Midbrain (tissue), 1 donor: ENCODE data around the gene KCNMA1.
"Not testable (repeated sequence)": the region's sequence is repeated elsewhere in the genome, so short reads cannot be mapped to it uniquely, and the experiment has no call there.

ENCODE experiments used
- DNase-seq: peaks from one replicate; lab custom pipeline; 2025; lab: John Stamatoyannopoulos, UW

Gene KCNMA1

DNA sequence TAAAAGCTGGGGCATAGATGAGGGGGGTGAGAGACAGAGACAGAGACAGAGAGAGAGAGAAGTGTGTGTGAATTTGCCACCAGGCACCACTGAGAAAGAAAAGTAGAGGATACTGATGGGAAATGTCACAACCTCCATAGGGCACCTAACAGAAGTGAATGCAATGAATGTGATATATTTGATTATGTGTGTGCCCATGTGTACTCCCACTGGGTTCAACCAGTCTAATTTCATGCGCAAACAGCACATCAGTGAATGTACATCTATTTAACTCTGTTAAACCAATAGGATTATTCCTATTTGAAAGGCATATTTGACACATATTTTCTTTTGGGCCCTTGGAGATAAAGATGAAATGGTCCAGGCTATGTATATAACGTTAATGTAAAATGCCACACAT is 241.3 kb downstream of the KCNMA1 start:
- DNase-seq, result no peak

DNA sequence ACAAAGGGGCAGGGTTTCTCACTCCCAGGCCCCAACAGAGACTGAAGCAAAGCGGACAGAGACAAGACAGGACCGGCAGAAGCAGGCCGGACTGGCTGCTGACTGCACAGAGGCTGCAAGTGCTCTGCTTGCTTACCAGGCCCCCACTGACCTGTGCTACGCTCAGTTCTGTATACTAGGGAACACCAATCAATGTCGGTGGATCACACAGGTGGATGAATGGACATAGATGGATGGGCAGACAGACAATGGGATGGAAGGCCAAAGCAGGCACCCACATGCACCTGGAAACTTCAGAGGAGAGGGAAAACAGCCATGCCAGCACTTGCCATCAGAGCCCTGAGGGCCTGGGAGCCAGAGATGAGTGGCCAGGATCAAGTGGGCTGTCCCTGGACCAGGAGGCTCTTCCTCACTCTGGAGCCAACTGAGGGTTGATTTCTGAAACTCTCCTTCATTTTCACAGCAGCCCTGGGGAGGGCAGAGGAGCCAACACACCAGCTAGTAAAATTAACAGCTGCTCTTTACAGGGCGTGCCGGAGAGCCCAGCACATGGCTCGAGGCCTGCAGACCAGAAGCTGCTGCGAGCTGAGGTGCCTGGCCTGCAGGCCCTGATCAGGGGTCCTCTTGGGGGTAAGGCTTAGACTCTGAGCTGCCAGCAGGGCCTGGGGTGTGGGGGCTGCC is 243.6 kb downstream of the KCNMA1 start:
- no peak for DNase-seq

DNA sequence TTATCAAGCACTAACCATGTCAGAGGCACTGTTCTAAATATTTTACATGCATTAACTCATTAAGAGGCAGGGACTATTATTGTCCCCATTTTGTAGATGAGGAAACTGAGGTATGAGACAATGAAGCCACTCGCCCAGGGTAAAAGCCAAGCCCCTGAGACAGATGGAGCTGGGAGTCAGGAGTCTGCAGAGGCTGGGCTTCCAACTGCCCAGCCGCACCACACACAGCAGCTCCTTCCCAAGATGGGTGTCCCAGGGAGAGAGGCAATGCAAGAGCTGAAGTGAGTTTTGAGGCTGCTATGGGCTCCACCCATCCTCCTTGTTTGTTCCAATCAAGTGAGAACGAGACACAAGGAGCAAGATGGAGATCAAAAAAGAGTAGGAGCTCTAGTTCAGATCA is 244.2 kb downstream of the KCNMA1 start:
- no peak for DNase-seq

DNA sequence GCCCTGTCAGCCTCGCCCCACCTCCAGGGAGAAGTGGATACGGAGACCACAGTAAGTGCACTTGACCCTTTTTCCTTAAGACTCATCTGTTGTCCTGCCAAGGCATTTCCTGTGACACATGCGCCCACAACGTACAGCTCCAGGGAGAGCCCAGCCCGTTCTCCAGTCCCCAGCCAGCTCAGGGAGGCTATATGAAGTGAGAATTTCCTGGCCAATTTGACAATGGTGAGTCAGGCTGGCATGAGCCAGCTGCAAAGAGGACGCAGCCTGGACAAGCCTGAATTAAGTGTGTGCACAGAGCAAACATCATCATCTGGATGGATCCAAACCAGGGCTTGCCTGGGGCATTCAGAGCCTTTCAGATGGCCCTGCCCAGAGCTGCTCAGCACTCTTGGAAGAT is 244.8 kb downstream of the KCNMA1 start:
- DNase-seq, result no peak

DNA sequence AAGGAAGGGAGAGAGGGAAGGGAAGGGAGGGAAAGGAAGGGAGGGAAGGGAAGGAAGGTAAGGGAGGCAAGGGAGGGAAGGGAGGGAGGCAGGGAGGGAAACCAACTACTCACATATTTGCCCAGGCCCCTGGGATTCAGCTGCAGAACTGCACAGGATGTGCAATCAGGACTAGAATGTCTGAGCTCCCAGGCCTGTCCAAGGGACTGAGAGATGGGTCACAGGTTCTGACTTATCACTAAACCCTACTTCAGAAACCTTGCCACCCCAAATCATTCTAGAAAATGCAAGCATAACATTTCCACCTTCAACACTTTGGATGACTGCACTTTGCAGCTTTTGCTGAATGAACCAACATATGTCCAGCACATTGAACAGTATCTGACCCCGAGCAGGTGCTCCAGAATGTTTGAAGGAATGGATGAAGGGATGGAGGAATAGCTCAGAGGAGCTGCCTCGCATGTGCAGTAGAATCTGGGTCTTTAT is 245.3 kb downstream of the KCNMA1 start:
- DNase-seq, result no peak

DNA sequence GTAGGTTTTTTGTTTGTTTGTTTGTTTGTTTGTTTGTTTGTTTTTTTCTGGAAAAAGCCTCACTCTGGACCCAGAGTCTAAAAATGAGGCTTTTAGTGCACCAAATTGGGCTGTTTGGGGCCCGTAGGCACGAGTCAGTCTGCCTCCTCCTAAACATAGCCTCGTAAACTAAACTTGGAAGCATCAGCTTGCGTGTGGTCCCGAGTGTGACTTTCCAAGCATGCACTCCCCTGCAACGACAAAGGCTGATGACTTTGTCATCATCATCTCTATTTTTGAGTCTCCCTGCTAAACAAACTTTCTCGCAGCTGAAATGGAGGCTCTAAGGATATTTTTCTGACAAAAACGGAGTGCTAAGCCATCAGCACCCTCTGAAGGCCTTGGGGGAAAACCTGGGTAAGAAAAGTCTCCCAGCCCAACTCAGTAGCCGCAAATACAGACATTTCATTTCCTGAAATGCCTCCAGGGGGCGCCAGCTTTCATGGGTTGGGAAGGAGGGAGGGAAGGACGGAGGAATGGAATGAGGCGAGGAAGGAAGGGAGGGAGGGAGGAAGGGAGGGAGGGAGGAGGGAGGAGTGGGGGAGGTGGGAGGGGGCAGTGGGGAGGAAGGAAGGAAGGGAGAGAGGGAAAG is 245.9 kb downstream of the KCNMA1 start:
- DNase-seq, result peak; percentile 79

DNA sequence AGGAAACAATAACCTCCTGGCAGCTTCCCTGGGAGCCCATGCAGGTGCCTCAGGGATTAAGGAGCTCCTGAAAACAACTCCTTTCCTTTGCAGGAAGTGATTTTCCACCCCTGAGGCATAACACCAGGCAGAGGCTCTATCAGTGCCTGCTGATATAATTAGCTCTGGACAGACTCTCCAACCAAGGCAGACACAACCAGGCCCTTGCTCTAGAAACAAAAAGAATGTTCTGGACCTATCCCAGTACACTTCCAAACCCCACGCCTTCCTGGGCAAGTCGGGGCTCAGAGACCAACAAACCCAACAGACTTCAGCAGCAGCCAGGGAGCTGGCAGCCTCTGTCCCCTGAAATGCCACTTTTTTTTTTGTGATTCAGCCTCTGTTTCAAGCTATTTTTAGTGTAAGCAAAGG is 247.1 kb downstream of the KCNMA1 start:
- no peak for DNase-seq

DNA sequence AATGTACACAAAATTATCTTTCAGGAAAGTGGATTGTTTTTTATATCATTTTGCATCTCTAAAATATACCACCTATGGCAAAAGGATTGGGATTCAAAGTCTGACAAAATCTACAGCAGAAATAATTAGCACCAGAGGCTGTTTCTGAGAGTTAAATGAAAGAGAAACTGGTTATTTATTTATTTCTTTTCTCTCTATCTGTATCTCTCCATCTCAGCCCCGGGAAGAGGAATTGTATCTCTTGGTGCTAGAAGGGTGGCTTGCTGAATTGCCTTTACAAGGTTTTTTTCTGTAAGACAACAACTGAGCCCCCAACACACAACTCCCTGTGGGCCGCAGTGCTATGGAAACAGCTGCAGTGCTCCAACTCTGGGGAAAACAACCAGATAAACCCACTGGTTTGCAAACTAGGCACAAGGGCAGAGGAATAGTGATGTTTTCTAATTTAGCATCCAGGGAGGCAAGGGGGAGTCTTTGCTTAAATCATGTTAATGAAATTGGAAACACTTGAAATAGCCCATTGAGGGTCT is 249.0 kb downstream of the KCNMA1 start:
- no peak for DNase-seq

DNA sequence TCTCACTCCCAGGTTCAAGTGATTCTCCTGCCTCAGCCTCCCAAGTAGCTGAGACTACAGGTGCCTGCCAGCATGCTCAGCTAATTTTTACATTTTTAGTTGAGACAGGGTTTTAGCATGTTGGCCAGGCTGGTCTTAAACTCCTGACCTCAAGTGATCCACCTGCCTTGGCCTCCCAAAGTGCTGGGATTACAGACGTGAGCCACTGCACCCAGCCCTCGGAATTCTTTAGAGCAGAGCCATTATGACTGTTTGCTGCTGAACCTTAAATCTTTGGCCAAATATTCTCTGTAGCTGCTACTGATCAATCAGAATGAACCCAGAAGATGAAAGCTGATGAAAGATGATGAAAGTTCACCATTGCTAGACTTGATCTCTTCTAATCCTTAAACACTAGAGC is 249.9 kb downstream of the KCNMA1 start:
- not testable (repeated sequence) for DNase-seq

DNA sequence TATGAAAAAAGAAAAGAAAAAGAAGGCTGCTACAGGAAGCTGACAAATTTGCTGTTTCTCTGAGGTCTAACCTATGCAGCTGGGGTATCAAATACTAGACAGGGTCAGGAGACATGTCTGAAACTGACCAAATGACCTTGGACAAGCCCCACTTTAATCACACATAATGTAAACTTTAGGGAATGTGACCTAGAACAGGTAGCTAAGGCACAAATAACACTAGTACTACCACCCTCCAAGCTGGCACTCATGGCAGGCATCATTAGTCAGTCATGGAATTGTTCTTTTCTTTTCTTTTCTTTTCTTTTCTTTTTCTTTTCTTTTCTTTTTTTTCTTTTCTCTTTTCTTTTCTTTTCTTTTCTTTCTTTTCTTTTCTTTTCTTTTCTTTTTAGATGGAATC is 250.4 kb downstream of the KCNMA1 start:
- no peak for DNase-seq

DNA sequence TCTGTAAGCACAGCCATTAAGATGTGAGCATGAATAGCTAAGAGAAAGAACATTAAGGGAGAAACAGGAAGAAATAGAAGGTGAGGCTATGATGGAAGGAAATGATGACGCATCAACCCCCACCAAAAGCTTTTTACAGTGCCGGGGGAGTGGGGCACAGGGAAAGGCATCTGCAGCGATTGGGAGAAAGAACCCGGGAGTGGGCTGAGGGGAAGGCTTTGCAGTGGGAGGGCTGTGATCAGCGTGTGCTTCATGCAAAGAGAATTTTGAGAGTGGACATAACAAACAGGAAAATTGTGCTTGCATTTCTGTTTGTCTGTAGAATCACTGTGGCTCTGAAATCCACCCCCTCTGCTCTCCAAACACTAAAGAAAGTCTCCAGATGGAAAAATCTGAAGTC is 250.8 kb downstream of the KCNMA1 start:
- DNase-seq, result no peak

DNA sequence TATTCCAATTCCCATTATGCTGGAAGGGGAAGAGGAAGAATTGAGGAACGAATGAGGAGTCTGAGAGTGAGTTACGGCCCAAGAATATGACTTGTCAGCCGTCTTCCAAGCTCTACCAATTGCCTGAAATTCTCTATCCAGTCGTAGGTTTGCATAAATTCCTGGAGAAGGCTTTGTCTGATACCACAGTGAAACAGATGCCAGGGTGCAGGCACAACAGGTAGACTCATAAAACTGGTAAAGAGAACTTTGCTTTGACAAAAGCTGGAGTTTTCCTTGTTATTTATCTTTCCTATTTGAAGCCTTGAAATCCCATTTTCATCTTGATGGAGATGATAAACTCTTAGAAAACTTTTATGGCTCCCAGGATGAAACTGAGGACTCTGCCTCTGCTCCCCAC is 251.2 kb downstream of the KCNMA1 start:
- DNase-seq, result no peak

DNA sequence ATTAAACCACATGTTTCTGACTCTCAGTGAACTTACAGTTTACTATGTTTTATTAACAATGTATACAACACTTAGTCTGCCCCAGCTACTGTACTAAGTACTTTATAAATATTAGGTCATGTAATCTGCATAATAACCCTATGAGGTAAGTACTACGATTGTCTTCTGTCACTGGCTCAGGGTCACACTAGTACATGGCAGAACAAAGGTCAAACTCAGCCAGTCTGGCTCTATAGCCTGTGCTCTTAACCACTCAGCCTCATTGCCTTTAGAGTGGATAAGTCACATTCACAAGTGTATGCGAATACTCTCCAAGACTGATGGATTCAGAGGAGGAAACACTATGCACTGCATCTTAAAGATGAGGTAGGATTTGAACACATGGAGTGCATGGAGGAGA is 252.3 kb downstream of the KCNMA1 start:
- DNase-seq, result no peak

DNA sequence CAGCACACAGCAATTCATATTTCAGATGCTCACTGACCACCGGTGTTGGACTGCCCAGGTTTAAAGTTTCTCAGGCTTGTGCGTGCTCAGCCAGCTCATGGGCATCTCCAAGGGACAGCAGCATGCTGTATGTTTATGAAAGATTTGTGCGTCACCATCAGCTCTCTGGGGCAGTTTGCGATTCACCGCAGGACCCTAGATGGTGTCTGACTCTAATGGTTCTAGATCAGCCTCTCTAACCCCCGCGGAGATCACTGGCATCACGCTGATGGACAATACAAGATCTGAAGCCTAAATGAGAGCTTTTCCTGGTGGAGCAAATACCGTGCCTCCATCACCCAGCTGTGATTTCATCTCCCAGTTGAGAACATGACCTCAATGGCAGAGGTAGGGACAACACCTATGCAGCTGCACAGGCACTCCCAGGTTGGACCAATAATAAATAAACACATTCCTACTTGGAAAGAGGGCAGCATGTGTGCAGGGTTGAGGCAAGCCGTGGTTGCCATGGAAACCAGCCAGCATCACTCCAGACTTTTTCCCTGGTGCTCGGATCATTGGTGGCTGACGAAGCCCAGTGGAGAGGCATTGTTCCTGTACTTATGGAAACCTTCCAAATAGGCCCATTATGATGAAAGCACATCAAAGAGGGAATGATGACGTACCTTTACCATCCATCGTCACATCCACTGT is 253.6 kb downstream of the KCNMA1 start:
- peak; percentile 38 for DNase-seq

DNA sequence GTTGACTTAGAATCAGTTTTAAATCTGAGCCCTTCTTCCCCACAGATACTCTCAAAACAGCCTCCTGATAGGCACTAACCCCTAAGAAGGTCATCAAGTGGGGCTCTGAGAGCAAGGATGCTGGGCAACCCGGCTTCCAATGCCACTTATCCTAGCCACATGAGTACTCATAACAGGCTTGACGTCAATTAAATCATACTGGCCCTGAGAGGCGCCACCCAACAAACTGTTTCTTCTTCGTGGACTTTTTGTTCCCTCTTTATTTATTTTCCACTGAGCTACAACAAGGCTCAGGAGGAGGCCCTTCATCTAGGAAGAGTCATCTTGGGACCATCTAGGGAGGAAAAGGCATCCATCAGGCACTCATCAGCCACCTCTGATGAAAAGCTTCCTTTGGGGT is 255.9 kb downstream of the KCNMA1 start:
- DNase-seq, result no peak

DNA sequence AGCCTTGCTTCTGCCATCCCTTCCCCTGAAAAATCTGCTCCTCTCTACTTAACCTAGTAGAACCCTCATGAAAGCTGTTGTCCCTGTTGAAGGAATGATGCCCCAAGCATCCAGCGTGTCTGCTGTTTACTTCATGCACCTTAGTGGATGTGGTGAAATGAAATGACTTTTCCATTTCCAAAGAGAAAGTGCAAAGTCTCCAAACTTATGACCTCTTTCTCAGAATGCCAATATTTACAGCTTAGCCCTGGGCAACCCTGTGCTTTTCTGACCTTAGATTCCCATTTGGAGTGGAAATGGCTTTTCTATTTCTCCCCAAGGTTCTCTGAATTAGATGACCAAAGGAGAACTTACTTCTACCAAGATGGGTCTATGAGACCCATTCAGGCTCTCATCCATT is 256.9 kb downstream of the KCNMA1 start:
- DNase-seq, result no peak

DNA sequence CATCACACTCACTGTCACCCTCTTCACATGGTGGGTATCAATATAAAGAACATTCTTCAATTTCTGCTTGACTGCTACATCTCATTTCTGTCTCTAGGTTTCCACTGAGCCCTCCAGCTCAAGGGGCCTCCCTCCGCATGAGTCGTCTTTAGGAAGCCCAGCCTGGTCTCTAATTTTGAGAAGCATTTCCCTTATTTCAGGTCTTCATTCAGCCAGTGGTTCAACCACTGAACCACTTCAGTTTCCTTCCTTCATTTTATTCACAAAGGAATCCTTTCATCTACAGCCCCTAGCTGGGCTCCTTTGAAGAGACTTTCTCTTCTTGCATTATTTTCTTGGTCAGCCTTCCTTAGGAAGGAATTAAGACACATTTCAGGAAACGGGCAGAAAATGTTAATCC is 257.4 kb downstream of the KCNMA1 start:
- DNase-seq, result no peak

DNA sequence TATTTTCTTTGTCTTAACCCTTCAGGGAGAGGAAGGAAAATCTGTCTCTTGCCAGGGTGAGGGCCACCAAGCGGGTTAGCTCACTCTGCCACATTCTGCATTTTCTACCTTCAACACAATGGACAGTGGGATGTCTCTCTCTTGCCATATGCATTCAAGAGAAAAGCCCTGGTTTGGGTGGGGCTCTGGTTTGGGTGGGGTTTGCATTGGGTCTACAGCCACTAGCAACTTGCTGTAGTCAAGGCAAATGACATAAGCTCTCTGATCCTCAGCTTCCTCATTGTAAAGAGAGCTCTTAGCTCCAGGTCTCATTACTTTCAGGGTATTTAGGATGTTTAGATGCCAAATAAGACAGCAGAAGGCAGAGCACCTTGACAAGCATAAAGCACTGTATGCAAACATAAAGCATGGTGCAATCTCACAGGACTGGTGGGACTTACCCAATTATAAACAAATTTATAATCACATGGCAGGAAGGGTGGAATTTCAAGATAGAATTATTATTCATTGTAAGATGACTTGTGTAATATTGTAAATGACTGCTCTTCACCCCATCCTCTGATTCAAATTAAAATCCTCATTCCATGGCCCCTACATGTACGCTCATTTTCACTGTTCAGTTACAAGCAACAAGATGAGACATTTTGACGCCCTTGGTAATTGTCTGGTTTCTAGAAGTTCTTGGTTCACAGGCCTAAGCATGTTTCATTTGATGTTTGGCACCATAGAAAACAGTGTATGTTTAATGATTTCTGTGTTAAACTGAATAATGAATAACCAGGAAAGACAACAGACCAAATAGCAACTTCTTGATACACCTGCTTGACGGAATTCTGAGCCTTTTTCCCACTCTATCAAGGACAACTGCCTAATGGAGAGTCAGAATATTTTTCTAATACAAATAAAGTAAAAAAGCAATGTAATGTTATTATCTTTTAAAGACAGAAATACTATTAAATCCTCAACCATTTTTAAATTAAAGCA is 258.9 kb downstream of the KCNMA1 start:
- no peak for DNase-seq

DNA sequence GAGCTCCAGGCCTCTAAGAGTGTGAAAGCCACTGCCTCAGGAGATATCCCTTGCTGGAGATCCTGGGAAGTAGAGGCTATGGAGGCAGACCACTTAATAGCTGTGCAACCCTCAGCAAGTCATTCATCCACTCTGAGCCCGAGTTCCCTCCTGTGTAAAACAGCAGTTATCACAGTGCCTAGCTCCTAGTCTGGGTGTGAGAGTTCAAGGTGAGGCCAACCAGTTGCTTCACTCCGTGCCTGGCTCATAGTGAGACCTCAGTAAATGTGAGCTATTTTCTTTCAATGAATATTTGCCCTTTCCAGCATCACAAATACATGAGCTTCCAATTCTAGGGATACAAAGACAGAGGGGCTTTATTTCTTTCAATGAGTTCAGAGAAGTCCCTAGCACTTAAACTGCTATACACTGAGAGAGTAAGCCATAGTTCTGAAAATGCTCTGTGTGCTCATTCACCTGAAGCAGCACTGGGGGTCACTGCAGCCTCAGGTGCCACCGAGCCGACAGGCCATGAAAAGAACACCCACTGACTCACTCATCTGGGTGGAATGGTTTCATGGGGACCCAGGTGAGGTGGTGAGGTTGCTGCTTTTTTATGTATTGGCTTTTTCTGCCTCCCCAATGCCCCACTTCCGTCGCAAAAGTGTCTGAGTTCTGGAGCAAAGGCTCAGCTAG is 259.8 kb downstream of the KCNMA1 start:
- DNase-seq, result no peak

DNA sequence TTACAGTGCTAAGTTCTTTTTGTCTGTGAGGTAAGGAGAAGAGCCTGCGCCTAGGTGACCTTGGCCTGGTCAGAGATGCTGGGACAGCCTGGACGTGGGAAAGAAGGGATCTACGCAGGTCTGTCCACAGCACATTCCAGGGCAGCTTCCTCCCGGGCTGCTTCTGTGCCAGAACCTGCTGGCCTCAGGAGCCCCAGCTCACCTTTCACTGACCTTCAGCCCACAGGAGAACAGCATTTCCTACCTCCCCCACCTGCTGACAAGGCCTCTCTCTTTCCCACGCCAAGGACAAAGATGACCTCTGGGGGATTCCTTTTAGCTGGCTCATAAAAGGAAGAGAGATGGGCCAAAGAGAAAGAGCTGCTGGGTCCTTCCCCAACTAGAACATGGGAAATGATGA is 260.6 kb downstream of the KCNMA1 start:
- DNase-seq, result no peak

DNA sequence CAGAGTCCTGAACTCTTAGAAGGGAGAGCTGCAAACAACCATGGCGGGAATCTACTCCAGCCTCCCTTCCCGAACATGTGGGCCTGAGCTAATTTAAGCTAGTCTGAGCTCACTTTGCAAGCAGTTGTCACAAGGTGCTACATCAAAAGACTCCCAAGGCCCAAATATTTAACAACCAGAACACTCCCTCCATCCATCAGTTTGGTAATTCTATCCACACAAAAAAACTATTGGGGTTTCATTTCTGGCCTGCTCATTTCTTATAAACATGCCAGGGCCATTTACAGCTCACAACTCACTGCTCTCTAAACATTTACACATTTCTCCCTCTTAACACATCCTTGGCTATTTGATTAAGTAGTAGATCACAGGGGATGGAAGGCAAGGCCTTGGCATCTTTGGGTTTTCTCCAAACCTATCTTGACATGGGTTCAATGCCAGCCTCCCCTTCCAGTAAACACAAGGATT is 263.4 kb downstream of the KCNMA1 start:
- no peak for DNase-seq
